Stimulated activated CD8-positive, alpha-beta memory T cell treated with anti-CD3 and anti-CD28 coated beads, Interleukin-4, amount 100 ng/mL, for 24 hours (primary cell): Measurements from ENCODE around the gene EPAS1.

Experiments
- DNase-seq: peaks from one replicate; pipeline ENCODE4 v3.0.0-alpha.2; 2020; ENCODE audit warnings: low read depth

Gene EPAS1

GRCh38 chr2:46364797-46365457 lies 67.7 kb downstream of the EPAS1 start:
- DNase-seq = no peak

GRCh38 chr2:46365913-46366667 lies 68.9 kb downstream of the EPAS1 start:
- DNase-seq = no peak

GRCh38 chr2:46366668-46367052 lies 69.5 kb downstream of the EPAS1 start:
- DNase-seq = no peak

- no peak for DNase-seq
These were observed 70.1 kb downstream of the EPAS1 start for GRCh38 chr2:46367286-46367685.

- no peak for DNase-seq
These were observed 71.2 kb downstream of the EPAS1 start for GRCh38 chr2:46368401-46368800.

- DNase-seq = no peak
These were observed 72.6 kb downstream of the EPAS1 start for GRCh38 chr2:46369783-46370182.

GRCh38 chr2:46371854-46372253 lies 74.6 kb downstream of the EPAS1 start:
- DNase-seq = no peak

- no peak for DNase-seq
These were observed 75.3 kb downstream of the EPAS1 start for GRCh38 chr2:46372475-46372874.

- no peak for DNase-seq
These were observed 76.0 kb downstream of the EPAS1 start for GRCh38 chr2:46373238-46373637.

- DNase-seq = no peak
These were observed 78.4 kb downstream of the EPAS1 start for GRCh38 chr2:46375566-46376125.

GRCh38 chr2:46376586-46376985 lies 79.4 kb downstream of the EPAS1 start:
- DNase-seq = no peak

- DNase-seq = no peak
These were observed 79.9 kb downstream of the EPAS1 start for GRCh38 chr2:46377101-46377581.

GRCh38 chr2:46377666-46378560 lies 80.7 kb downstream of the EPAS1 start:
- no peak for DNase-seq

- DNase-seq = no peak
These were observed 81.4 kb downstream of the EPAS1 start for GRCh38 chr2:46378616-46379015.

- no peak for DNase-seq
These were observed 82.2 kb downstream of the EPAS1 start for GRCh38 chr2:46379213-46380037.

- no peak for DNase-seq
These were observed 83.1 kb downstream of the EPAS1 start for GRCh38 chr2:46380038-46380940.

GRCh38 chr2:46381263-46381849 lies 84.1 kb downstream of the EPAS1 start:
- DNase-seq = no peak

- no peak for DNase-seq
These were observed 84.7 kb downstream of the EPAS1 start for GRCh38 chr2:46381871-46382270.

GRCh38 chr2:46382331-46383112 lies 85.3 kb downstream of the EPAS1 start:
- no peak for DNase-seq
